SK-N-SH (cell line): ENCODE data around the gene HEXD. TPM values are rescaled to one million over a fixed set of nuclear protein-coding genes. Genes with fewer than 3 reads are reported as not detected.

ENCODE experiments used
- CTCF ChIA-PET: fragments of 300-600, 350-600 bp; formaldehyde crosslinking; extraction: SDS; loops from one replicate; lab custom pipeline; 2021; lab: Yijun Ruan, JAX
- POLR2A ChIA-PET: fragments of 350-600 bp; sonication (Branson Sonifier 250); formaldehyde crosslinking; extraction: SDS; loops from one replicate; lab custom pipeline; 2020; ENCODE audit warnings: antibody characterized with exemption, inconsistent platforms; lab: Yijun Ruan, JAX
- DNase-seq: peaks from one replicate; pipeline ENCODE4 v3.0.0; 2012
- H2AFZ ChIP-seq: fragments of 200-600 bp; sonication (generic); 2 replicates; pipeline ENCODE4 v1.8.1; 2016; ENCODE audit warnings: antibody characterized with exemption, mild to moderate bottlenecking, low read depth
- H3F3A ChIP-seq: fragments of 200-600 bp; sonication (generic); replicated peaks from 2 replicates; pipeline ENCODE3; 2016; ENCODE audit warnings: antibody characterized with exemption, mild to moderate bottlenecking; ENCODE audit not compliant: insufficient read depth
- H3K27ac ChIP-seq, 2 experiments: fragments of 200-500 bp in 1 of 2; fragments of 200-600 bp in 1 of 2; sonication (Bioruptor generic) in 1 of 2; sonication (generic), shearing (Covaris generic) in 1 of 2; 2 replicates each; pipeline versions ENCODE4 v1.5.1 to v1.6.1; 2014 to 2016; ENCODE audit warnings: low read depth in 2 of 2, inconsistent platforms in 1 of 2, low read length in 1 of 2, mild to moderate bottlenecking in 1 of 2, mixed read lengths in 1 of 2
- H3K27me3 ChIP-seq: fragments of 200-600 bp; sonication (generic), shearing (Covaris generic); 2 replicates; pipeline ENCODE4 v1.6.1; 2016; ENCODE audit warnings: mixed run types; ENCODE audit not compliant: insufficient read depth
- H3K36me3 ChIP-seq, 2 experiments: fragments of 200-500 bp in 1 of 2; fragments of 200-600 bp in 1 of 2; sonication (Bioruptor generic) in 1 of 2; sonication (generic) in 1 of 2; replicated peaks in 1 of 2; 2 replicates each; pipeline versions ENCODE3 to v1.5.1; 2014 to 2016; ENCODE audit warnings: low read length in 1 of 2, mild to moderate bottlenecking in 1 of 2; ENCODE audit not compliant: insufficient read depth in 2 of 2, control insufficient read depth in 1 of 2
- H3K4me1 ChIP-seq, 2 experiments: fragments of 200-500 bp in 1 of 2; fragments of 200-600 bp in 1 of 2; sonication (Bioruptor generic) in 1 of 2; sonication (generic), shearing (Covaris generic) in 1 of 2; 2 replicates each; pipeline versions ENCODE4 v1.5.1 to v1.6.1; 2014 to 2016; ENCODE audit warnings: low read depth in 1 of 2, low read length in 1 of 2, mixed run types in 1 of 2; ENCODE audit not compliant: insufficient read depth in 2 of 2, control insufficient read depth in 1 of 2
- H3K4me2 ChIP-seq: fragments of 200-600 bp; sonication (generic), shearing (Covaris generic); 2 replicates; pipeline ENCODE4 v1.6.1; 2017; ENCODE audit warnings: mixed run types
- H3K4me3 ChIP-seq, 2 experiments: fragments of 200-500 bp in 1 of 2; fragments of 200-600 bp in 1 of 2; sonication (Bioruptor generic) in 1 of 2; sonication (generic), shearing (Covaris generic) in 1 of 2; 2 replicates each; pipeline versions ENCODE4 v1.5.1 to v1.8.1; 2014 to 2016; ENCODE audit warnings: low read depth in 2 of 2, inconsistent platforms in 1 of 2, low read length in 1 of 2, mild to moderate bottlenecking in 1 of 2, mixed read lengths in 1 of 2, moderate library complexity in 1 of 2
- H3K79me2 ChIP-seq: fragments of 200-600 bp; sonication (generic); 2 replicates; pipeline ENCODE4 v1.8.1; 2017; ENCODE audit warnings: mild to moderate bottlenecking; ENCODE audit not compliant: insufficient read depth
- H3K9ac ChIP-seq: fragments of 200-600 bp; sonication (generic); 2 replicates; pipeline ENCODE4 v1.6.1; 2017; ENCODE audit warnings: mixed run types
- H3K9me2 ChIP-seq: fragments of 200-600 bp; sonication (generic); 2 replicates; pipeline ENCODE4 v1.6.1; 2017; ENCODE audit warnings: mixed run types
- H3K9me3 ChIP-seq: fragments of 200-600 bp; sonication (generic); 2 replicates; pipeline ENCODE4 v1.6.1; 2017; ENCODE audit warnings: mixed run types, mild to moderate bottlenecking, moderate library complexity
- H4K20me1 ChIP-seq: fragments of 200-600 bp; sonication (generic); 2 replicates; pipeline ENCODE4 v1.6.1; 2017; ENCODE audit warnings: mild to moderate bottlenecking, mixed run types; ENCODE audit not compliant: insufficient read depth
- CHD2 ChIP-seq: fragments of 150-350 bp; IDR thresholded peaks from 2 replicates; pipeline ENCODE4 v1.6.1; 2018; ENCODE audit warnings: low read length; ENCODE audit not compliant: partially characterized antibody
- ELF1 ChIP-seq: IDR thresholded peaks from 2 replicates; pipeline ENCODE4 v1.4.0; 2012
- EZH2phosphoT487 ChIP-seq: fragments of 200-600 bp; sonication (generic); IDR thresholded peaks from 2 replicates; pipeline ENCODE4 v1.6.1; 2017; ENCODE audit warnings: low read depth, mixed run types, mild to moderate bottlenecking, antibody characterized with exemption, moderate library complexity, borderline replicate concordance
- GABPA ChIP-seq: IDR thresholded peaks from 2 replicates; pipeline ENCODE4 v1.4.0; 2012; ENCODE audit warnings: low read depth, mild to moderate bottlenecking
- JUND ChIP-seq: IDR thresholded peaks from 2 replicates; pipeline ENCODE4 v1.4.0; 2012
- MAX ChIP-seq: IDR thresholded peaks from 2 replicates; pipeline ENCODE4 v1.4.0; 2012; ENCODE audit warnings: low read depth
- MEF2A ChIP-seq: IDR thresholded peaks from 2 replicates; pipeline ENCODE4 v1.4.0; 2012; ENCODE audit warnings: low read depth, borderline replicate concordance
- NFIC ChIP-seq: IDR thresholded peaks from 2 replicates; pipeline ENCODE4 v1.4.0; 2012; ENCODE audit warnings: borderline replicate concordance
- POLR2AphosphoS5 ChIP-seq: IDR thresholded peaks from 2 replicates; pipeline ENCODE4 v1.6.1; 2012; ENCODE audit warnings: low read depth, low read length
- RCOR1 ChIP-seq: fragments of 150-350 bp; IDR thresholded peaks from 2 replicates; pipeline ENCODE4 v1.6.1; 2017; ENCODE audit warnings: antibody characterized with exemption, low read length
- REST ChIP-seq: IDR thresholded peaks from 2 replicates; pipeline ENCODE4 v1.6.1; 2012; ENCODE audit warnings: mild to moderate bottlenecking, low read depth, low read length, moderate library complexity
- RFX5 ChIP-seq: IDR thresholded peaks from 2 replicates; pipeline ENCODE4 v1.6.1; 2012; ENCODE audit warnings: mild to moderate bottlenecking, improper control_type of control experiment, low read length
- RXRA ChIP-seq: IDR thresholded peaks from 2 replicates; pipeline ENCODE4 v1.4.0; 2012; ENCODE audit warnings: low read depth, mild to moderate bottlenecking, borderline replicate concordance
- TAF1 ChIP-seq: IDR thresholded peaks from 2 replicates; pipeline ENCODE4 v1.6.1; 2012; ENCODE audit warnings: low read depth, mild to moderate bottlenecking, low read length, moderate library complexity, borderline replicate concordance
- TEAD4 ChIP-seq: IDR thresholded peaks from 2 replicates; pipeline ENCODE4 v1.4.0; 2012; ENCODE audit warnings: mild to moderate bottlenecking, borderline replicate concordance; ENCODE audit not compliant: insufficient read depth
- WGBS: methylation state at CpG from one replicate; pipeline ENCODE4 v1.1.6; 2017; ENCODE audit warnings: low lambda C conversion rate; 5-methylcytosine and 5-hydroxymethylcytosine counted together
- polyA plus RNA-seq, 3 experiments: library from polyadenylated mRNA; depleted of rRNA; stranded (reverse); fragments of >200 nt; gene quantifications; 2 replicates each; pipeline ENCODE4 v1.2.3, GENCODE V29; 2012
- TF ChIP-seq, protein P1 (sequence below): IDR thresholded peaks from 2 replicates; pipeline ENCODE4; 2012
- TF ChIP-seq, protein P2 (sequence below): fragments of 200-600 bp; sonication (generic); IDR thresholded peaks from 2 replicates; pipeline ENCODE4 v1.6.1; 2017; ENCODE audit warnings: antibody characterized with exemption, mild to moderate bottlenecking, moderate library complexity
- TF ChIP-seq, protein P3 (sequence below): IDR thresholded peaks from 2 replicates; pipeline ENCODE4 v1.4.0; 2012; ENCODE audit warnings: low read depth, borderline replicate concordance
- TF ChIP-seq, protein P4 (sequence below): fragments of 150-350 bp; IDR thresholded peaks from 2 replicates; pipeline ENCODE4 v1.6.1; 2016; ENCODE audit warnings: mild to moderate bottlenecking, low read depth, low read length

HEXD gene
- polyA plus RNA-seq, 1 of the 3 experiments (the other 2 are of a cell fraction) = 38.8 TPM

DNA sequence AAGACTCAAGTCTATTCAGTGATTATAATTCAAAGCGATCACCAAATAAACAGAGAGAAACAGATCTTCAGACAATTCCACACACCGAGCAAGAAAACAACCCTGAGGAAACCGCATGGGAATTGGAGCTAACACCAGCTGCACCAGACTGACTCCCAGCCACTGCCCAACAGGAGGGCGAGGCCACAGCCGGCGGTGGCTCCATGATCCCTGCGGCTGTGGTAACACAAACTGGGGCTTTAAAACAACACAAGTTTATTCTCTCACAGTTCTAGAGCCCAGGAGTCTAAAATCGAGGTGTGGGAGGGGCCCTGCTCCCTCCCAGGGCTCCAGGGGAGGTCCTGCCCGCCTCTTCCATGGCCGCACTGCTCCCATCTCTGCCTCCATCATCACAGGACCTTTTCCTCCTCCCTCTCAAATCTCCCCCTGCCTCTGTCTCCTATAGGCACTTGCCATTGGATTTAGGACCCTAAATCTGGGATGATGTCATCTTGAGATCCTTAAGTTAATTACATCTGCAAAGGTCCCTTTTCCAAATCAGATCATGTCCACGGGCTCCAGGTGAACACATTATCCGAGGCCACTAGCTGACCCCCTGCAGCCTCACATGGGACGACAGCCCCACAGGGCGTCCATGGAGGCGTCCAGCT lies 9.7 kb upstream of the HEXD start:
- Histone ChIP-seq H3F3A (peaks cover 6% of the 10 kb centered on the region), H3K9me3 (no peaks in the 10 kb centered on the region), H3K27ac (no peak overlapping the region), H3K4me3 (no peak overlapping the region), H3K79me2 (peaks cover 4% of the 10 kb centered on the region; the same call in 1 of the 2 replicates), H3K4me1 (peaks cover 0 to 10% of the 10 kb centered on the region in 2 experiments; a peak in 1 of 4 replicates), H3K27me3 (no peaks in the 10 kb centered on the region), H3K4me2 (no peak overlapping the region), H3K36me3 (no peaks in the 10 kb centered on the region), H3K9ac (no peak overlapping the region), H2AFZ (no peak overlapping the region), H4K20me1 (peaks cover 19% of the 10 kb centered on the region; the same call in 1 of the 2 replicates), H3K9me2 (no peaks in the 10 kb centered on the region)
- TF ChIP-seq RFX5 (no peak), RXRA (no peak), CHD2 (no peak)
- TF ChIP-seq, protein P1, sequence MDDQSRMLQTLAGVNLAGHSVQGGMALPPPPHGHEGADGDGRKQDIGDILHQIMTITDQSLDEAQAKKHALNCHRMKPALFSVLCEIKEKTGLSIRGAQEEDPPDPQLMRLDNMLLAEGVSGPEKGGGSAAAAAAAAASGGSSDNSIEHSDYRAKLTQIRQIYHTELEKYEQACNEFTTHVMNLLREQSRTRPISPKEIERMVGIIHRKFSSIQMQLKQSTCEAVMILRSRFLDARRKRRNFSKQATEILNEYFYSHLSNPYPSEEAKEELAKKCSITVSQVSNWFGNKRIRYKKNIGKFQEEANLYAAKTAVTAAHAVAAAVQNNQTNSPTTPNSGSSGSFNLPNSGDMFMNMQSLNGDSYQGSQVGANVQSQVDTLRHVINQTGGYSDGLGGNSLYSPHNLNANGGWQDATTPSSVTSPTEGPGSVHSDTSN = no peak
- DNase-seq = no peak
- WGBS = 93% methylated on average over 15 of the region's 15 CpGs
- ChIA-PET POLR2A (no interaction called here), CTCF (interaction anchor here (1.4 to 11.3 kb wide), 7 partner anchors 9 to 58 kb away, joined by 3 to 76 read pairs (median 7); partner anchors contain the start of genes HEXD and TEX19)

DNA sequence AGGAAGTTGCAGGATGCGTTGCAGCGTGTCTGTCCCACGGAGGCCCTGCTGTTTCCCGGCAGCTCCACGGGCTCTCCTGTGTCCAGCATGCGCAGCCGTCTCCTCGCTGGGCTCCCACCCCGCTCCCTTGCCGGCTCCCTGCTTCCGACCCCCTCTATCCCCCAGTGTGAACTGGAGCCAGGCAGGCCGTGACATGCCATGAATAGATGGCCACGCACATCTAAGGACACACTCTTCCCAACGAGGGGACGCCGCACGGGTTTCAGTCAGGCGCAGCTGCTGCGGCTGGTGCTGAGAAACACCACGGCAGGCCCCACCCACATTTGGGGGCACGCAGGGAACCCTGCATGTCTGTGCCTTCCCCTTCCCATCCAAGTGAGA lies 9.2 kb upstream of the HEXD start:
- H2AFZ ChIP-seq = no peak overlapping the region
- H3K9me2 ChIP-seq = no peaks in the 10 kb centered on the region
- H3K27me3 ChIP-seq = no peaks in the 10 kb centered on the region
- no peak overlapping the region for H3K9ac ChIP-seq
- no peaks in the 10 kb centered on the region for H3K9me3 ChIP-seq
- DNase-seq = no peak
- peaks cover 0 to 10% of the 10 kb centered on the region in 2 experiments; a peak in 1 of 4 replicates for H3K4me1 ChIP-seq
- H3K36me3 ChIP-seq = no peaks in the 10 kb centered on the region
- 95% methylated on average over 21 of the region's 21 CpGs for WGBS
- ChIA-PET POLR2A (no interaction called here), CTCF (interaction anchor here (1.0 to 11.3 kb wide), 10 partner anchors 9 to 108 kb away, joined by 3 to 76 read pairs (median 6); partner anchors contain the start of genes HEXD and TEX19)
- no peak for TF ChIP-seq REST
- no peak for TF ChIP-seq RCOR1
- TF ChIP-seq MEF2A = no peak
- no peak for TF ChIP-seq TAF1
- TF ChIP-seq NFIC = no peak
- no peak for TF ChIP-seq RFX5
- TF ChIP-seq JUND = no peak
- TF ChIP-seq, protein P2, sequence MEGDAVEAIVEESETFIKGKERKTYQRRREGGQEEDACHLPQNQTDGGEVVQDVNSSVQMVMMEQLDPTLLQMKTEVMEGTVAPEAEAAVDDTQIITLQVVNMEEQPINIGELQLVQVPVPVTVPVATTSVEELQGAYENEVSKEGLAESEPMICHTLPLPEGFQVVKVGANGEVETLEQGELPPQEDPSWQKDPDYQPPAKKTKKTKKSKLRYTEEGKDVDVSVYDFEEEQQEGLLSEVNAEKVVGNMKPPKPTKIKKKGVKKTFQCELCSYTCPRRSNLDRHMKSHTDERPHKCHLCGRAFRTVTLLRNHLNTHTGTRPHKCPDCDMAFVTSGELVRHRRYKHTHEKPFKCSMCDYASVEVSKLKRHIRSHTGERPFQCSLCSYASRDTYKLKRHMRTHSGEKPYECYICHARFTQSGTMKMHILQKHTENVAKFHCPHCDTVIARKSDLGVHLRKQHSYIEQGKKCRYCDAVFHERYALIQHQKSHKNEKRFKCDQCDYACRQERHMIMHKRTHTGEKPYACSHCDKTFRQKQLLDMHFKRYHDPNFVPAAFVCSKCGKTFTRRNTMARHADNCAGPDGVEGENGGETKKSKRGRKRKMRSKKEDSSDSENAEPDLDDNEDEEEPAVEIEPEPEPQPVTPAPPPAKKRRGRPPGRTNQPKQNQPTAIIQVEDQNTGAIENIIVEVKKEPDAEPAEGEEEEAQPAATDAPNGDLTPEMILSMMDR = no peak
- TF ChIP-seq EZH2phosphoT487 = no peak
- TF ChIP-seq TEAD4 = no peak
- TF ChIP-seq, protein P3, sequence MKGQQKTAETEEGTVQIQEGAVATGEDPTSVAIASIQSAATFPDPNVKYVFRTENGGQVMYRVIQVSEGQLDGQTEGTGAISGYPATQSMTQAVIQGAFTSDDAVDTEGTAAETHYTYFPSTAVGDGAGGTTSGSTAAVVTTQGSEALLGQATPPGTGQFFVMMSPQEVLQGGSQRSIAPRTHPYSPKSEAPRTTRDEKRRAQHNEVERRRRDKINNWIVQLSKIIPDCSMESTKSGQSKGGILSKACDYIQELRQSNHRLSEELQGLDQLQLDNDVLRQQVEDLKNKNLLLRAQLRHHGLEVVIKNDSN = no peak
- TF ChIP-seq GABPA = no peak
- no peak for TF ChIP-seq MAX
- TF ChIP-seq POLR2AphosphoS5 = no peak
- TF ChIP-seq, protein P4, sequence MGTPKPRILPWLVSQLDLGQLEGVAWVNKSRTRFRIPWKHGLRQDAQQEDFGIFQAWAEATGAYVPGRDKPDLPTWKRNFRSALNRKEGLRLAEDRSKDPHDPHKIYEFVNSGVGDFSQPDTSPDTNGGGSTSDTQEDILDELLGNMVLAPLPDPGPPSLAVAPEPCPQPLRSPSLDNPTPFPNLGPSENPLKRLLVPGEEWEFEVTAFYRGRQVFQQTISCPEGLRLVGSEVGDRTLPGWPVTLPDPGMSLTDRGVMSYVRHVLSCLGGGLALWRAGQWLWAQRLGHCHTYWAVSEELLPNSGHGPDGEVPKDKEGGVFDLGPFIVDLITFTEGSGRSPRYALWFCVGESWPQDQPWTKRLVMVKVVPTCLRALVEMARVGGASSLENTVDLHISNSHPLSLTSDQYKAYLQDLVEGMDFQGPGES = no peak
- TF ChIP-seq ELF1 = no peak
- H3F3A ChIP-seq = peaks cover 10% of the 10 kb centered on the region
- H4K20me1 ChIP-seq = peaks cover 21% of the 10 kb centered on the region
- no peak overlapping the region for H3K4me2 ChIP-seq
- no peak overlapping the region for H3K27ac ChIP-seq
- peaks cover 4% of the 10 kb centered on the region; the same call in 1 of the 2 replicates for H3K79me2 ChIP-seq
- H3K4me3 ChIP-seq = no peak overlapping the region
